ENCODE results near the gene UCKL1.
"Not testable (repeated sequence)": the region's sequence is repeated elsewhere in the genome, so short reads cannot be mapped to it uniquely, and the experiment has no call there.

UCKL1 gene

GRCh38 chr20:63942969-63943807 lies 13.0 kb downstream of the UCKL1 start:
- DNase-seq, result peak; percentile 58

GRCh38 chr20:63942250-63942951 lies 13.8 kb downstream of the UCKL1 start:
- DNase-seq, result no peak

- no peak for DNase-seq
These were observed 14.7 kb downstream of the UCKL1 start for GRCh38 chr20:63941282-63942081.

GRCh38 chr20:63940472-63941266 lies 15.5 kb downstream of the UCKL1 start:
- no peak for DNase-seq

- DNase-seq, result no peak
These were observed 16.1 kb downstream of the UCKL1 start for GRCh38 chr20:63940071-63940471.

GRCh38 chr20:63939061-63939935 lies 16.9 kb downstream of the UCKL1 start:
- no peak for DNase-seq

GRCh38 chr20:63937596-63937995 lies 18.6 kb downstream of the UCKL1 start:
- no peak for DNase-seq

GRCh38 chr20:63935447-63935846 lies 20.8 kb downstream of the UCKL1 start:
- DNase-seq, result no peak

GRCh38 chr20:63934271-63935068 lies 21.7 kb downstream of the UCKL1 start:
- DNase-seq, result no peak

GRCh38 chr20:63933646-63934045 lies 22.6 kb downstream of the UCKL1 start:
- no peak for DNase-seq

GRCh38 chr20:63932606-63933160 lies 23.5 kb downstream of the UCKL1 start:
- DNase-seq, result no peak

GRCh38 chr20:63931735-63932134 lies 24.5 kb downstream of the UCKL1 start:
- DNase-seq, result no peak

GRCh38 chr20:63930971-63931553 lies 25.2 kb downstream of the UCKL1 start:
- DNase-seq, result no peak

- not testable (repeated sequence) for DNase-seq
These were observed 26.7 kb downstream of the UCKL1 start for GRCh38 chr20:63929473-63929883.

GRCh38 chr20:63929071-63929470 lies 27.1 kb downstream of the UCKL1 start:
- no peak for DNase-seq

- no peak for DNase-seq
These were observed 29.9 kb downstream of the UCKL1 start for GRCh38 chr20:63926298-63926697.

- DNase-seq, result no peak
These were observed 32.0 kb downstream of the UCKL1 start for GRCh38 chr20:63924241-63924640.

GRCh38 chr20:63923651-63924050 lies 32.6 kb downstream of the UCKL1 start:
- no peak for DNase-seq

GRCh38 chr20:63920226-63920625 lies 36.0 kb downstream of the UCKL1 start:
- no peak for DNase-seq

- no peak for DNase-seq
These were observed 37.1 kb downstream of the UCKL1 start for GRCh38 chr20:63919130-63919529.
